Type B pancreatic cell (in vitro differentiated cells): ENCODE measurements around the gene SLC12A8. TPM values are rescaled to one million over a fixed set of nuclear protein-coding genes. Genes with fewer than 3 reads are reported as not detected.

ENCODE experiments used
- DNase-seq: peaks from one replicate; pipeline ENCODE4 v3.0.0; 2021; ENCODE audit warnings: mixed read lengths; ENCODE audit not compliant: unreplicated experiment; ENCODE audit errors: extremely low spot score
- H3K27ac Mint-ChIP-seq: 2 replicates; pipeline ENCODE4 v1.8.0; 2021; ENCODE audit warnings: mild to moderate bottlenecking, mixed read lengths
- H3K27me3 Mint-ChIP-seq: 2 replicates; pipeline ENCODE4 v1.8.0; 2021; ENCODE audit warnings: mixed read lengths
- H3K36me3 Mint-ChIP-seq: 2 replicates; pipeline ENCODE4 v1.8.0; 2021; ENCODE audit warnings: mixed read lengths
- H3K4me1 Mint-ChIP-seq: one replicate; pipeline ENCODE4 v1.8.0; 2021; ENCODE audit warnings: mixed read lengths; ENCODE audit not compliant: unreplicated experiment
- H3K4me3 Mint-ChIP-seq: 2 replicates; pipeline ENCODE4 v1.8.0; 2021; ENCODE audit warnings: mild to moderate bottlenecking, mixed read lengths
- H3K9me3 Mint-ChIP-seq: 2 replicates; pipeline ENCODE4 v1.8.0; 2021; ENCODE audit warnings: mixed read lengths
- CTCF ChIP-seq: fragments of 200-600 bp; sonication (generic); conservative IDR thresholded peaks from 2 replicates; pipeline ENCODE4 v1.5.0; 2021; ENCODE audit warnings: antibody characterized with exemption, mild to moderate bottlenecking
- microRNA-seq: library from miRNA; unstranded; fragments of <30 nt; microRNA quantifications from one replicate; pipeline ENCODE4, GENCODE V29; 2020
- total RNA-seq: library from RNA; stranded (reverse); gene quantifications from 2 replicates; pipeline ENCODE4 v1.2.1, GENCODE V29; 2021; ENCODE audit warnings: low replicate concordance

Gene SLC12A8
- total RNA-seq, 1 donor from 2014 or later, result 6.8 TPM

- peaks cover 37% of the 10 kb centered on the region for H3K4me1 Mint-ChIP-seq
Measured at GRCh38 chr3:125035217-125035616, 177.3 kb downstream of the SLC12A8 start.

GRCh38 chr3:125033616-125034015 lies 178.9 kb downstream of the SLC12A8 start:
- no peak for DNase-seq
- H3K9me3 Mint-ChIP-seq, result peaks cover 9% of the 10 kb centered on the region
- H3K27me3 Mint-ChIP-seq, result no peaks in the 10 kb centered on the region
- H3K4me1 Mint-ChIP-seq, result peaks cover 21% of the 10 kb centered on the region
- no peak for TF ChIP-seq CTCF
- H3K27ac Mint-ChIP-seq, result no peak overlapping the region
- no peak overlapping the region for H3K4me3 Mint-ChIP-seq
- peaks cover 12% of the 10 kb centered on the region for H3K36me3 Mint-ChIP-seq

More at GRCh38 chr3:125035217-125035616, 177.3 kb downstream of the SLC12A8 start:
- Mint-ChIP-seq H3K4me3 (peak overlapping the region; percentile 25), H3K27me3 (peaks cover 10% of the 10 kb centered on the region), H3K9me3 (peaks cover 9% of the 10 kb centered on the region), H3K27ac (no peak overlapping the region), H3K36me3 (peaks cover 10% of the 10 kb centered on the region)
- TF ChIP-seq CTCF, result no peak
- DNase-seq, result no peak

- Mint-ChIP-seq H3K27me3 (no peaks in the 10 kb centered on the region), H3K4me3 (no peak overlapping the region), H3K9me3 (peaks cover 9% of the 10 kb centered on the region), H3K4me1 (peaks cover 17% of the 10 kb centered on the region), H3K27ac (no peak overlapping the region), H3K36me3 (peaks cover 16% of the 10 kb centered on the region)
- DNase-seq, result no peak
- no peak for TF ChIP-seq CTCF
Measured at GRCh38 chr3:125033135-125033534, 179.4 kb downstream of the SLC12A8 start.

GRCh38 chr3:125032683-125033082 lies 179.9 kb downstream of the SLC12A8 start:
- H3K27me3 Mint-ChIP-seq, result no peaks in the 10 kb centered on the region
- peaks cover 7% of the 10 kb centered on the region for H3K9me3 Mint-ChIP-seq
- H3K27ac Mint-ChIP-seq, result no peak overlapping the region
- peaks cover 20% of the 10 kb centered on the region for H3K36me3 Mint-ChIP-seq
- peaks cover 13% of the 10 kb centered on the region for H3K4me1 Mint-ChIP-seq
- TF ChIP-seq CTCF, result no peak
- no peak for DNase-seq
- H3K4me3 Mint-ChIP-seq, result no peak overlapping the region

Small RNA genes within 50 kb of the gene (microRNA-seq; reads per million reads assigned to microRNA genes)
- gene MIR5092, result 1.1 reads per million

Other genes starting within 250 kb of the SLC12A8 start
- gene HEG1, start 156.8 kb downstream of the SLC12A8 start, total RNA-seq, result 12.4 and 43.1 TPM in 2 replicates
- 46.4 and 47.3 TPM in 2 replicates for gene ZNF148, start 162.6 kb upstream of the SLC12A8 start, total RNA-seq